ENCODE results near the gene WDR59.

Gene WDR59

GRCh38 chr16:74944466-74944865 is 40.5 kb downstream of the WDR59 start:
- H3K36me3 ChIP-seq (ENCODE audit: low read depth) = peaks cover 48% of the 10 kb centered on the region
- DNase-seq (ENCODE audit: low spot score) = no peak

GRCh38 chr16:74942977-74943918 is 41.7 kb downstream of the WDR59 start:
- no peaks in the 10 kb centered on the region for H3K4me1 ChIP-seq (ENCODE audit: insufficient read depth, poor library complexity, severe bottlenecking)
- peaks cover 51% of the 10 kb centered on the region for H3K36me3 ChIP-seq (ENCODE audit: low read depth)
- no peaks in the 10 kb centered on the region for H3K9me3 ChIP-seq (ENCODE audit: severe bottlenecking)
- no peak for DNase-seq (ENCODE audit: low spot score)
- TF ChIP-seq CTCF (IDR thresholded peaks at IDR 0.05; ENCODE audit: poor library complexity, severe bottlenecking) = no peak
- ATAC-seq (ENCODE audit: low read depth) = no peak
- H3K27me3 ChIP-seq (ENCODE audit: insufficient read depth, poor library complexity, severe bottlenecking) = no peaks in the 10 kb centered on the region
- H3K27ac ChIP-seq (ENCODE audit: poor library complexity, severe bottlenecking) = no peak overlapping the region
- H3K4me3 ChIP-seq (ENCODE audit: severe bottlenecking) = no peak overlapping the region

More at GRCh38 chr16:74944466-74944865, 40.5 kb downstream of the WDR59 start:
- H3K4me3 ChIP-seq (ENCODE audit: severe bottlenecking) = no peak overlapping the region
- TF ChIP-seq CTCF (IDR thresholded peaks at IDR 0.05; ENCODE audit: poor library complexity, severe bottlenecking) = no peak
- H3K9me3 ChIP-seq (ENCODE audit: severe bottlenecking) = no peaks in the 10 kb centered on the region
- H3K4me1 ChIP-seq (ENCODE audit: insufficient read depth, poor library complexity, severe bottlenecking) = no peaks in the 10 kb centered on the region
- ATAC-seq (ENCODE audit: low read depth) = no peak
- no peak overlapping the region for H3K27ac ChIP-seq (ENCODE audit: poor library complexity, severe bottlenecking)
- H3K27me3 ChIP-seq (ENCODE audit: insufficient read depth, poor library complexity, severe bottlenecking) = no peaks in the 10 kb centered on the region

GRCh38 chr16:74942566-74942965 is 42.4 kb downstream of the WDR59 start:
- Histone ChIP-seq H3K36me3 (ENCODE audit: low read depth) (peaks cover 51% of the 10 kb centered on the region), H3K27ac (ENCODE audit: poor library complexity, severe bottlenecking) (no peak overlapping the region), H3K9me3 (ENCODE audit: severe bottlenecking) (no peaks in the 10 kb centered on the region), H3K27me3 (ENCODE audit: insufficient read depth, poor library complexity, severe bottlenecking) (no peaks in the 10 kb centered on the region), H3K4me3 (ENCODE audit: severe bottlenecking) (no peak overlapping the region), H3K4me1 (ENCODE audit: insufficient read depth, poor library complexity, severe bottlenecking) (no peaks in the 10 kb centered on the region)
- ATAC-seq (ENCODE audit: low read depth) = no peak
- TF ChIP-seq CTCF (IDR thresholded peaks at IDR 0.05; ENCODE audit: poor library complexity, severe bottlenecking) = no peak
- no peak for DNase-seq (ENCODE audit: low spot score)

- no peaks in the 10 kb centered on the region for H3K27me3 ChIP-seq (ENCODE audit: insufficient read depth, poor library complexity, severe bottlenecking)
- DNase-seq (ENCODE audit: low spot score) = no peak
- H3K36me3 ChIP-seq (ENCODE audit: low read depth) = peaks cover 61% of the 10 kb centered on the region
- TF ChIP-seq CTCF (IDR thresholded peaks at IDR 0.05; ENCODE audit: poor library complexity, severe bottlenecking) = no peak
- no peak for ATAC-seq (ENCODE audit: low read depth)
- no peaks in the 10 kb centered on the region for H3K4me1 ChIP-seq (ENCODE audit: insufficient read depth, poor library complexity, severe bottlenecking)
- H3K9me3 ChIP-seq (ENCODE audit: severe bottlenecking) = no peaks in the 10 kb centered on the region
- no peak overlapping the region for H3K27ac ChIP-seq (ENCODE audit: poor library complexity, severe bottlenecking)
- no peak overlapping the region for H3K4me3 ChIP-seq (ENCODE audit: severe bottlenecking)
These were observed 45.2 kb downstream of the WDR59 start for GRCh38 chr16:74939688-74940087.
